Measurements from ENCODE around the gene VHLL. TPM values are rescaled to one million over a fixed set of nuclear protein-coding genes. Genes with fewer than 3 reads are reported as not detected.

The VHLL gene
- total and polyA plus RNA-seq, 10 donors, result not detected

DNA sequence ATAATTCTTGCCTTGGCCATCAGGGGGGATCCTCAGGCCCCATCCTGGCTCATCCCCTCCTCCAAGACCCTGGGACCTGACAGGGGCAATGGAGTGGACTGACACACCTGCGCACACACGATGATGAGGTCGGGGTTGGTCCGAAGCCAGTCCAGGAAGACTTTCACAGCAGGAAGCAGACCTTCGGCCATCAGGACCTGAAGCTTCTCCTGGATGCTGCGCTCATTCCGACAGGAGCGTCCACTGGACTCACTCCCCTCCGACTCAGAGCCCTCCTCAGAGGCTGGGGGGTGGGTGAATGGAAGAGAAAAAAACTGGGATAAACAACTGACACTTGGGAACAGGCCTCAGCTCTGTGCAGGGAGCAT lies 35.8 kb downstream of the VHLL start:
- 85 to 96% (median 88%) methylated on average over 9 of the region's 9 CpGs for WGBS, 5 donors
- Histone ChIP-seq H3K4me3 (no peak overlapping the region), H3K9me3 (no peaks in the 10 kb centered on the region), H3K36me3 (peaks cover 7 to 100% (median 97%) of the 10 kb centered on the region in 6 donors), H3K27me3 (replicated peaks in 1 of 7) (no peaks in the 10 kb centered on the region), H3K27ac (no peak overlapping the region), H3K4me1 (peaks cover 0 to 27% (median 2%) of the 10 kb centered on the region in 6 donors)
- intact Hi-C loops (cut with DNase I; ENCODE audit: low total_unique reads), result no loop called here
- TF ChIP-seq POLR2AphosphoS5 (IDR thresholded peaks at IDR 0.05) (no peak), POLR2A (IDR thresholded peaks at IDR 0.05) (no peak)
- TF ChIP-seq, protein P1, sequence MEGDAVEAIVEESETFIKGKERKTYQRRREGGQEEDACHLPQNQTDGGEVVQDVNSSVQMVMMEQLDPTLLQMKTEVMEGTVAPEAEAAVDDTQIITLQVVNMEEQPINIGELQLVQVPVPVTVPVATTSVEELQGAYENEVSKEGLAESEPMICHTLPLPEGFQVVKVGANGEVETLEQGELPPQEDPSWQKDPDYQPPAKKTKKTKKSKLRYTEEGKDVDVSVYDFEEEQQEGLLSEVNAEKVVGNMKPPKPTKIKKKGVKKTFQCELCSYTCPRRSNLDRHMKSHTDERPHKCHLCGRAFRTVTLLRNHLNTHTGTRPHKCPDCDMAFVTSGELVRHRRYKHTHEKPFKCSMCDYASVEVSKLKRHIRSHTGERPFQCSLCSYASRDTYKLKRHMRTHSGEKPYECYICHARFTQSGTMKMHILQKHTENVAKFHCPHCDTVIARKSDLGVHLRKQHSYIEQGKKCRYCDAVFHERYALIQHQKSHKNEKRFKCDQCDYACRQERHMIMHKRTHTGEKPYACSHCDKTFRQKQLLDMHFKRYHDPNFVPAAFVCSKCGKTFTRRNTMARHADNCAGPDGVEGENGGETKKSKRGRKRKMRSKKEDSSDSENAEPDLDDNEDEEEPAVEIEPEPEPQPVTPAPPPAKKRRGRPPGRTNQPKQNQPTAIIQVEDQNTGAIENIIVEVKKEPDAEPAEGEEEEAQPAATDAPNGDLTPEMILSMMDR (IDR thresholded peaks at IDR 0.05 in 8 of 11, conservative IDR thresholded peaks at IDR 0.05 in 3 of 11), result no peak
- DNase-seq, result no peak

DNA sequence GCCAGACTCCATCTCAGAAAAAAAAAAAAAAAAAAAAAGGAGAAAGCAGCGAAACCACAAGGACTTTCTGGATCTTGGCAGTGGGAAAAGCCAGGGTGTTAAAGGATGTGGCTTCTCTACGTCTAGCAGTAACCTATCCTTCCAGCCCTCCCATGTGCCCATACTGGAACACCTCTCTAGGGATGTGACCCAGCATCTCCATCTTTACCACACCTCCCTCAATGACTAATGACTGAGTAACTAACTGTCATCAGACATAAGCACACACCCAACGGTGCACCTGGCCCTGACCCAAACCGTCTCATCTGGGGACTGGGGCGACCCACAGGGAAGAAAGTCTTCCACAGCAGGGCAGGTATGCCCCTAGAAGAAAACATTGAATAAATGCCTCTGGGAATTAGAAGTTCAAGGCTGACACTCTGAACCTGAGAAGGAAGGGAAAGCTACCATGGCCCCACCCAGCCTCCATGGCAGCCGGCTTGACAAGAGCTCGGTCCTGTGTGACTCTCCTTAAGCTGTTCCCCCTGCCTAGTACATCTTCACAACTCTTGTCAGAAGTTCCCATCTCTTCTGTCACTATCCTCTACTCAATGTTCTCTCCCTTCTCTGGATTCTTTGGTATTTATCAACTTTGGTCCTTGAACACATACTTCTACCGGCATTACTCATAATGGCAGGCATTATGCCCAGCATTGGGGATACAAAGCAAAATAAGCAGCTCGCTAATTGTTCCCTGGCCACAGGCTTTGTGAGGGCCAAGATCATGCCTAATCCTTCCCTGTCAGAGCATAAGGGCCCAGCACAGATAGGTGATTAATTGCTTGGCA lies 36.4 kb downstream of the VHLL start:
- 89 to 96% (median 91%) methylated on average over 9 of the region's 9 CpGs for WGBS, 5 donors
- no peak for DNase-seq
- Histone ChIP-seq H3K27me3 (replicated peaks in 1 of 7) (no peaks in the 10 kb centered on the region), H3K9me3 (no peaks in the 10 kb centered on the region), H3K27ac (no peak overlapping the region), H3K4me1 (peaks cover 0 to 27% (median 2%) of the 10 kb centered on the region in 6 donors), H3K4me3 (no peak overlapping the region), H3K36me3 (peaks cover 7 to 100% (median 97%) of the 10 kb centered on the region in 6 donors)
- TF ChIP-seq POLR2A (IDR thresholded peaks at IDR 0.05) (no peak), POLR2AphosphoS5 (IDR thresholded peaks at IDR 0.05) (no peak)
- TF ChIP-seq, protein P1 (IDR thresholded peaks at IDR 0.05 in 8 of 11, conservative IDR thresholded peaks at IDR 0.05 in 3 of 11), result no peak
- intact Hi-C loops (cut with DNase I; ENCODE audit: low total_unique reads), result no loop called here

DNA sequence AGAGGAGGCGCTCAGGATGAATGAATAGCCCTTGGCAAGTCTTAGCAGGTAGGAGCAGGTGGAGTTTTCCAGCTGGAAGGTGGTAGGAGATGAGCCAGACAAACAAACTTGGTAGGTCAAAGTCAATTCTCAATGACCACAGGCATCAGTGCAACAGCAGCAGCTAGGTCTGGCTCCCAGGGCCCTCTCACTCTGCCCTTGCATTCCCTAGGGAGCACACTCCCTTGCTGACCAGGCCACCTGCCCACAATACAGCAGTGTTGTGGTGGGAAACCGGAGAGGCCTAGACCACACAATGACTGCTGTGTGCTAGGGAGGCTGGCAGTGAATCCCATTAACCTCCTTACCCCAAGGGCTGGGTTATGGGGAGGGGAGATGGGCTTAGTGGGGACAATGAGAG lies 38.2 kb downstream of the VHLL start:
- WGBS, 5 donors, result 77 to 93% (median 88%) methylated on average over 1 to 2 of the region's 2 CpGs
- H3K9me3 ChIP-seq, result no peaks in the 10 kb centered on the region
- H3K27ac ChIP-seq, result peak overlapping the region in 4 of 8 donors; percentile 54 to 63 (median 61)
- H3K4me3 ChIP-seq, result no peak overlapping the region
- TF ChIP-seq POLR2AphosphoS5 (IDR thresholded peaks at IDR 0.05) (no peak), POLR2A (IDR thresholded peaks at IDR 0.05) (no peak)
- TF ChIP-seq, protein P1 (IDR thresholded peaks at IDR 0.05 in 8 of 11, conservative IDR thresholded peaks at IDR 0.05 in 3 of 11), result no peak
- no peak for DNase-seq
- H3K4me1 ChIP-seq, result peaks cover 0 to 27% (median 2%) of the 10 kb centered on the region in 6 donors
- no peaks in the 10 kb centered on the region for H3K27me3 ChIP-seq (replicated peaks in 1 of 7)
- intact Hi-C loops (cut with DNase I; ENCODE audit: low total_unique reads), result no loop called here
- peaks cover 7 to 100% (median 94%) of the 10 kb centered on the region in 6 donors for H3K36me3 ChIP-seq

DNA sequence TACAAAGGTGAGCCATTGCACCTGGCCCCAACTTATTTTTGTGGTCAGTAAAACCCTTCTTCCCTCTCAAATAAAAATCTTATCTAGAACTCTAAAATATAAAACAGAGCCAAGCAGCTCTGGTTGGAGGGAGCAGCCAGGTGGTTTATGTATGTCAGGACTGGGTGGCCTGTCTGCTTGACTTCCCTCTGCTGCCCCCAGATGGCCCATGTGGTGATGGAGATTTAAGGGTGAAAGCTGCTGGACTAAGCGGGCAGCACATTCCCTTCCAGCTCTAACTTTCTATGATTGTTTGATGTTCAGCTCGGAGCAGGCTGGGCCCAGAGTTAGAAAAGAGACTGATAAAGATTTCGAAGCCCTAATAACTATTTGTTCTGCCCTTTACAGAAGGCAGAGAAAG lies 39.3 kb downstream of the VHLL start:
- intact Hi-C loops (cut with DNase I; ENCODE audit: low total_unique reads), result no loop called here
- no peak for DNase-seq
- Histone ChIP-seq H3K9me3 (no peaks in the 10 kb centered on the region), H3K27ac (peak overlapping the region in 4 of 8 donors; percentile 54 to 63 (median 61)), H3K27me3 (replicated peaks in 1 of 7) (no peaks in the 10 kb centered on the region), H3K4me3 (no peak overlapping the region), H3K36me3 (peaks cover 7 to 100% (median 94%) of the 10 kb centered on the region in 6 donors), H3K4me1 (peaks cover 0 to 27% (median 2%) of the 10 kb centered on the region in 6 donors)
- 75 to 85% (median 80%) methylated on average over 3 of the region's 3 CpGs for WGBS, 5 donors
- TF ChIP-seq, protein P1 (IDR thresholded peaks at IDR 0.05 in 8 of 11, conservative IDR thresholded peaks at IDR 0.05 in 3 of 11), result no peak
- TF ChIP-seq POLR2A (IDR thresholded peaks at IDR 0.05) (no peak), POLR2AphosphoS5 (IDR thresholded peaks at IDR 0.05) (no peak)
